Measurements from ENCODE around the gene ZNF280B. TPM values are rescaled to one million over a fixed set of nuclear protein-coding genes. Genes with fewer than 3 reads are reported as not detected.

ZNF280B gene
- total and polyA plus RNA-seq, 2 of the 13 experiments (the other 11 are each of a cell fraction or from before 2014, with no cell fraction given), result 3.7 to 3.9 TPM

DNA sequence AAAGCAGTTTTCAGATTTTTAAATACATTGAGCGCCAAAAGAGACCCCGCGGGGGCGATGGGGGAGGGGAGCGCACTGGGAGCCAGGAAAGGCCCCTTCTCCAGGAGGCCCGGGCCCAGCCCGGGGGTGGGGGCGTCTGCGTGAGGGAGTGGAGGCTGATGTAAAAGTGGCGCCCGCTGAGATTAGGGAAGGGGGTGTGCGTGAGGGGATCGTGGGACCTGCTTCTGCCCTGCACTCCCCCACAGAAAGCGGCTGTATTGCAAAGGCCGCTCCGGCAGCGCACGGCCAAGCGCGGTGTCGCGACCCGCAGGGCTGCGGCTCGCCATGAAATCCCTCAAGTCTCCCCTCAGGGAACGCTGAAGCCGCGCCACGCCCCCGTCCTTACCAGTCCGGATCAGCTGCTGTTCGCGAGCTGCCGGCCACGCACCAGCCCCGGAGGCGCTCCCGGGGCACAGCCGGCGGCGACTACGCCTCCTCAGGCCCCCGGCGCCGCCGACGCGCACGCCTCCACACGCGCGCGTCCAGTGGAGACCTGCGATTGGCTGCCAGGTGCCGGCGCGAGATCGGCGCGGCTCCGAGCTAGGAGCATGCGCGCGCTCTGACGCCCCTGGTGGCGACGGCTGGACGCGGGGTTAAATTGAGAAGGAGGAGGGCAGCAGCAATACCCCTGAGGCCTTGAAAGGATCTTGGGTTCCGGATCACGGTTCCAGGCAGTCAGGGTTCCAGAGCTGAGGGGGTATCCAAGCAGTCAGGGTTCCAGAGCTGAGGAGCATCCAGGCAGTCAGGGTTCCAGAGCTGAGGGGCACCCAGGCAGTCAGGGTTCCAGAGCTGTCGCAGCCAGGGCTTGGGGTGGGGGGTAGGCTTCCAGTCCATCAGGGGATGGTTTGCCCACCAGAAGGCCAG lies at the start of gene ZNF280B (continued):
- TF ChIP-seq, protein P1, sequence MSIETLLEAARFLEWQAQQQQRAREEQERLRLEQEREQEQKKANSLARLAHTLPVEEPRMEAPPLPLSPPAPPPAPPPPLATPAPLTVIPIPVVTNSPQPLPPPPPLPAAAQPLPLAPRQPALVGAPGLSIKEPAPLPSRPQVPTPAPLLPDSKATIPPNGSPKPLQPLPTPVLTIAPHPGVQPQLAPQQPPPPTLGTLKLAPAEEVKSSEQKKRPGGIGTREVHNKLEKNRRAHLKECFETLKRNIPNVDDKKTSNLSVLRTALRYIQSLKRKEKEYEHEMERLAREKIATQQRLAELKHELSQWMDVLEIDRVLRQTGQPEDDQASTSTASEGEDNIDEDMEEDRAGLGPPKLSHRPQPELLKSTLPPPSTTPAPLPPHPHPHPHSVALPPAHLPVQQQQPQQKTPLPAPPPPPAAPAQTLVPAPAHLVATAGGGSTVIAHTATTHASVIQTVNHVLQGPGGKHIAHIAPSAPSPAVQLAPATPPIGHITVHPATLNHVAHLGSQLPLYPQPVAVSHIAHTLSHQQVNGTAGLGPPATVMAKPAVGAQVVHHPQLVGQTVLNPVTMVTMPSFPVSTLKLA (IDR thresholded peaks at IDR 0.05), result 0 out of 2 replicates have a peak, but pooled peaks have one; percentile 14
- no peak for TF ChIP-seq TCF7L2 (IDR thresholded peaks at IDR 0.05; ENCODE audit: low read depth, low read length)
- TF ChIP-seq, protein P2, sequence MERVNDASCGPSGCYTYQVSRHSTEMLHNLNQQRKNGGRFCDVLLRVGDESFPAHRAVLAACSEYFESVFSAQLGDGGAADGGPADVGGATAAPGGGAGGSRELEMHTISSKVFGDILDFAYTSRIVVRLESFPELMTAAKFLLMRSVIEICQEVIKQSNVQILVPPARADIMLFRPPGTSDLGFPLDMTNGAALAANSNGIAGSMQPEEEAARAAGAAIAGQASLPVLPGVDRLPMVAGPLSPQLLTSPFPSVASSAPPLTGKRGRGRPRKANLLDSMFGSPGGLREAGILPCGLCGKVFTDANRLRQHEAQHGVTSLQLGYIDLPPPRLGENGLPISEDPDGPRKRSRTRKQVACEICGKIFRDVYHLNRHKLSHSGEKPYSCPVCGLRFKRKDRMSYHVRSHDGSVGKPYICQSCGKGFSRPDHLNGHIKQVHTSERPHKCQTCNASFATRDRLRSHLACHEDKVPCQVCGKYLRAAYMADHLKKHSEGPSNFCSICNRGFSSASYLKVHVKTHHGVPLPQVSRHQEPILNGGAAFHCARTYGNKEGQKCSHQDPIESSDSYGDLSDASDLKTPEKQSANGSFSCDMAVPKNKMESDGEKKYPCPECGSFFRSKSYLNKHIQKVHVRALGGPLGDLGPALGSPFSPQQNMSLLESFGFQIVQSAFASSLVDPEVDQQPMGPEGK (CRISPR knock-in tag; IDR thresholded peaks at IDR 0.05), result 0 out of 2 replicates have a peak, but pooled peaks have one; percentile 30
- TF ChIP-seq, protein P3, sequence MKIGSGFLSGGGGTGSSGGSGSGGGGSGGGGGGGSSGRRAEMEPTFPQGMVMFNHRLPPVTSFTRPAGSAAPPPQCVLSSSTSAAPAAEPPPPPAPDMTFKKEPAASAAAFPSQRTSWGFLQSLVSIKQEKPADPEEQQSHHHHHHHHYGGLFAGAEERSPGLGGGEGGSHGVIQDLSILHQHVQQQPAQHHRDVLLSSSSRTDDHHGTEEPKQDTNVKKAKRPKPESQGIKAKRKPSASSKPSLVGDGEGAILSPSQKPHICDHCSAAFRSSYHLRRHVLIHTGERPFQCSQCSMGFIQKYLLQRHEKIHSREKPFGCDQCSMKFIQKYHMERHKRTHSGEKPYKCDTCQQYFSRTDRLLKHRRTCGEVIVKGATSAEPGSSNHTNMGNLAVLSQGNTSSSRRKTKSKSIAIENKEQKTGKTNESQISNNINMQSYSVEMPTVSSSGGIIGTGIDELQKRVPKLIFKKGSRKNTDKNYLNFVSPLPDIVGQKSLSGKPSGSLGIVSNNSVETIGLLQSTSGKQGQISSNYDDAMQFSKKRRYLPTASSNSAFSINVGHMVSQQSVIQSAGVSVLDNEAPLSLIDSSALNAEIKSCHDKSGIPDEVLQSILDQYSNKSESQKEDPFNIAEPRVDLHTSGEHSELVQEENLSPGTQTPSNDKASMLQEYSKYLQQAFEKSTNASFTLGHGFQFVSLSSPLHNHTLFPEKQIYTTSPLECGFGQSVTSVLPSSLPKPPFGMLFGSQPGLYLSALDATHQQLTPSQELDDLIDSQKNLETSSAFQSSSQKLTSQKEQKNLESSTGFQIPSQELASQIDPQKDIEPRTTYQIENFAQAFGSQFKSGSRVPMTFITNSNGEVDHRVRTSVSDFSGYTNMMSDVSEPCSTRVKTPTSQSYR (CRISPR knock-in tag; IDR thresholded peaks at IDR 0.05; ENCODE audit: borderline replicate concordance), result no peak
- no peak for TF ChIP-seq MIXL1 (CRISPR knock-in tag; IDR thresholded peaks at IDR 0.05)
- TF ChIP-seq MYC (CRISPR knock-in tag; IDR thresholded peaks at IDR 0.05; ENCODE audit: borderline replicate concordance), result peak; percentile 78; the same call in 1 of the 2 replicates
- TF ChIP-seq PHF21A (CRISPR knock-in tag; IDR thresholded peaks at IDR 0.05), result peak; percentile 67
- no peak for TF ChIP-seq ZFP36L2 (CRISPR knock-in tag; IDR thresholded peaks at IDR 0.05)
- no peak for TF ChIP-seq ZNF781 (CRISPR knock-in tag; IDR thresholded peaks at IDR 0.05; ENCODE audit: borderline replicate concordance, not compliant biosample characterization)
- no peak for TF ChIP-seq SRSF1 (optimal IDR thresholded peaks at IDR 0.05; ENCODE audit: low read depth, low read length)
- TF ChIP-seq, protein P4, sequence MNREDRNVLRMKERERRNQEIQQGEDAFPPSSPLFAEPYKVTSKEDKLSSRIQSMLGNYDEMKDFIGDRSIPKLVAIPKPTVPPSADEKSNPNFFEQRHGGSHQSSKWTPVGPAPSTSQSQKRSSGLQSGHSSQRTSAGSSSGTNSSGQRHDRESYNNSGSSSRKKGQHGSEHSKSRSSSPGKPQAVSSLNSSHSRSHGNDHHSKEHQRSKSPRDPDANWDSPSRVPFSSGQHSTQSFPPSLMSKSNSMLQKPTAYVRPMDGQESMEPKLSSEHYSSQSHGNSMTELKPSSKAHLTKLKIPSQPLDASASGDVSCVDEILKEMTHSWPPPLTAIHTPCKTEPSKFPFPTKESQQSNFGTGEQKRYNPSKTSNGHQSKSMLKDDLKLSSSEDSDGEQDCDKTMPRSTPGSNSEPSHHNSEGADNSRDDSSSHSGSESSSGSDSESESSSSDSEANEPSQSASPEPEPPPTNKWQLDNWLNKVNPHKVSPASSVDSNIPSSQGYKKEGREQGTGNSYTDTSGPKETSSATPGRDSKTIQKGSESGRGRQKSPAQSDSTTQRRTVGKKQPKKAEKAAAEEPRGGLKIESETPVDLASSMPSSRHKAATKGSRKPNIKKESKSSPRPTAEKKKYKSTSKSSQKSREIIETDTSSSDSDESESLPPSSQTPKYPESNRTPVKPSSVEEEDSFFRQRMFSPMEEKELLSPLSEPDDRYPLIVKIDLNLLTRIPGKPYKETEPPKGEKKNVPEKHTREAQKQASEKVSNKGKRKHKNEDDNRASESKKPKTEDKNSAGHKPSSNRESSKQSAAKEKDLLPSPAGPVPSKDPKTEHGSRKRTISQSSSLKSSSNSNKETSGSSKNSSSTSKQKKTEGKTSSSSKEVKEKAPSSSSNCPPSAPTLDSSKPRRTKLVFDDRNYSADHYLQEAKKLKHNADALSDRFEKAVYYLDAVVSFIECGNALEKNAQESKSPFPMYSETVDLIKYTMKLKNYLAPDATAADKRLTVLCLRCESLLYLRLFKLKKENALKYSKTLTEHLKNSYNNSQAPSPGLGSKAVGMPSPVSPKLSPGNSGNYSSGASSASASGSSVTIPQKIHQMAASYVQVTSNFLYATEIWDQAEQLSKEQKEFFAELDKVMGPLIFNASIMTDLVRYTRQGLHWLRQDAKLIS (CRISPR knock-in tag; IDR thresholded peaks at IDR 0.05), result no peak
- TF ChIP-seq TRIM24 (CRISPR knock-in tag; IDR thresholded peaks at IDR 0.05), result no peak
- no peak for TF ChIP-seq MEF2D (CRISPR knock-in tag; IDR thresholded peaks at IDR 0.05)
- TF ChIP-seq MATR3 (CRISPR knock-in tag; IDR thresholded peaks at IDR 0.05), result no peak
- TF ChIP-seq NPAS2 (CRISPR knock-in tag; IDR thresholded peaks at IDR 0.05; ENCODE audit: borderline replicate concordance), result no peak
- peak; percentile 63; the same call in 1 of the 2 replicates for TF ChIP-seq ZNF556 (CRISPR knock-in tag; IDR thresholded peaks at IDR 0.05; ENCODE audit: borderline replicate concordance)
- TF ChIP-seq KLF6 (CRISPR knock-in tag; IDR thresholded peaks at IDR 0.05), result no peak
- no peak for TF ChIP-seq KAT2B (IDR thresholded peaks at IDR 0.05; ENCODE audit: borderline replicate concordance, low read depth, low read length)
- TF ChIP-seq FOXJ3 (CRISPR knock-in tag; IDR thresholded peaks at IDR 0.05; ENCODE audit: borderline replicate concordance), result no peak

Measured in HepG2 (cell line).